GM23248 (cell line): ENCODE results near the gene ABCC1. TPM values are rescaled to one million over a fixed set of nuclear protein-coding genes. Genes with fewer than 3 reads are reported as not detected.

Source experiments
- DNase-seq: peaks from one replicate; pipeline ENCODE4 v3.0.0-alpha.2; 2015
- H2AFZ ChIP-seq: fragments of 200-600 bp; sonication (generic); 2 replicates; pipeline ENCODE4 v1.6.1; 2016; ENCODE audit warnings: antibody characterized with exemption
- H3F3A ChIP-seq: fragments of 200-600 bp; sonication (generic); 2 replicates; pipeline ENCODE4 v1.6.1; 2016; ENCODE audit warnings: mild to moderate bottlenecking, antibody characterized with exemption, mixed run types; ENCODE audit not compliant: insufficient read depth
- H3K27ac ChIP-seq: fragments of 200-600 bp; sonication (generic); 2 replicates; pipeline ENCODE4 v1.5.1; 2016; ENCODE audit warnings: mild to moderate bottlenecking
- H3K27me3 ChIP-seq: fragments of 200-600 bp; sonication (generic); replicated peaks from 2 replicates; pipeline ENCODE4 v1.6.1; 2016; ENCODE audit warnings: mild to moderate bottlenecking; ENCODE audit not compliant: insufficient read depth
- H3K36me3 ChIP-seq: fragments of 200-600 bp; sonication (generic); 2 replicates; pipeline ENCODE4 v1.6.1; 2016; ENCODE audit warnings: low read depth, mild to moderate bottlenecking
- H3K4me1 ChIP-seq: fragments of 200-600 bp; sonication (generic); 2 replicates; pipeline ENCODE4 v1.6.1; 2016; ENCODE audit warnings: mild to moderate bottlenecking; ENCODE audit not compliant: insufficient read depth
- H3K4me2 ChIP-seq: fragments of 200-600 bp; sonication (generic); one replicate; pipeline ENCODE4 v1.6.1; 2016; ENCODE audit warnings: mild to moderate bottlenecking; ENCODE audit not compliant: unreplicated experiment
- H3K4me3 ChIP-seq: fragments of 200-600 bp; sonication (generic); 2 replicates; pipeline ENCODE4 v1.5.1; 2016; ENCODE audit warnings: mild to moderate bottlenecking
- H3K79me2 ChIP-seq: fragments of 200-600 bp; sonication (generic); 2 replicates; pipeline ENCODE4 v1.6.1; 2016; ENCODE audit warnings: mild to moderate bottlenecking; ENCODE audit not compliant: insufficient read depth
- H3K9ac ChIP-seq: fragments of 200-600 bp; sonication (generic); 2 replicates; pipeline ENCODE4 v1.6.1; 2016; ENCODE audit warnings: mild to moderate bottlenecking
- H3K9me2 ChIP-seq: fragments of 200-600 bp; sonication (generic); 2 replicates; pipeline ENCODE4 v1.6.1; 2016; ENCODE audit warnings: mixed run types, mild to moderate bottlenecking, moderate library complexity; ENCODE audit not compliant: insufficient read depth
- H3K9me3 ChIP-seq: fragments of 200-600 bp; sonication (generic); one replicate; pipeline ENCODE4 v1.6.1; 2017; ENCODE audit warnings: low read depth
- H4K20me1 ChIP-seq: fragments of 200-600 bp; sonication (generic); 2 replicates; pipeline ENCODE4 v1.6.0; 2016; ENCODE audit not compliant: insufficient read depth
- EZH2 ChIP-seq: fragments of 200-600 bp; sonication (generic); IDR thresholded peaks from 2 replicates; pipeline ENCODE4 v1.6.1; 2018; ENCODE audit warnings: antibody characterized with exemption, mild to moderate bottlenecking; ENCODE audit not compliant: insufficient read depth, poor library complexity, severe bottlenecking
- EZH2phosphoT487 ChIP-seq: fragments of 200-600 bp; sonication (generic); IDR thresholded peaks from 2 replicates; pipeline ENCODE4 v1.6.1; 2018; ENCODE audit warnings: antibody characterized with exemption, moderate library complexity, mild to moderate bottlenecking, low read depth; ENCODE audit not compliant: insufficient read depth
- WGBS, 2 experiments: methylation state at CpG; one replicate each; pipeline ENCODE4 v1.1.6; 2015 to 2017; ENCODE audit warnings: low lambda C conversion rate in 2 of 2, low coverage in 1 of 2; ENCODE audit errors: missing lambda C conversion rate in 2 of 2; 5-methylcytosine and 5-hydroxymethylcytosine counted together
- in situ Hi-C: fragments of 300-500 bp; cut with MboI; formaldehyde crosslinking; loops from 2 replicates; pipeline ENCODE4 v1.15.0; 2020
- polyA plus RNA-seq: library from polyadenylated mRNA; unstranded; fragments of >200 nt; fragmentation: Nextera tagmentation; extraction: Ambion mirVana; gene quantifications from 2 replicates; pipeline ENCODE4 v1.2.1, GENCODE V29; 2016
- total RNA-seq: library from RNA; depleted of rRNA; stranded (reverse); fragments of >200 nt; shearing (Covaris generic); gene quantifications from 2 replicates; pipeline ENCODE4 v1.2.3, GENCODE V29; 2014

The ABCC1 gene
- total and polyA plus RNA-seq, 2 experiments from 2014 or later = 16.2 to 25.5 TPM

DNA sequence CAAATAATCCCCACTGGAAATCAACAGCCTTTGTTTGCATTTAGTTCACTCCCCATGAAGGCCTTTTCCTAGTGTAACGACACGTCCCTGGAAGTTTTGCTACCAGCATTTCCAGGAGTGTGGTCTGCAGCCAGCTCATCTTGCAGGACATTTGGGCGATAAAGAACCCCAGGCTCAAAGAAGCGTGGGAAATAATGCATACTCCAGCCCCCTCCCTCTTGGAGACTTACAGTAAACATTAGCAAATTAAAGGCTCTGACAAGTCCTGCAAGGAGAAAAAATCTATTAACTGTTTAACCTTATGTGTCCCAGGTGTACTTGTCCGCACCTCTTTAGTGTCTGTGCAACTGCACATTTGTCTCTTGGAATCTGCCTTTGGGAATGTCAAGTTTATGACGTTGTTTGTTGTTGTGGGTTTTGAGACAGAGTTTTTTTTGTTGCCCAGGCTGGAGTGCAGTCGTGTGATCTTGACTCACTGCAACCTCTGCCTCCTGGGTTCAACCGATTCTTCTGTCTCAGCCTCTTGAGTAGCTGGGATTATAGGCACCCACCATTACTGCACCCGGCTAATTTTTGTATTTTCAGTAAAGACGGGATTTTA, 131.1 kb downstream of the ABCC1 start:
- no peaks in the 10 kb centered on the region for H3K9me2 ChIP-seq
- no peak overlapping the region for H3K4me3 ChIP-seq
- TF ChIP-seq EZH2phosphoT487 = no peak
- TF ChIP-seq EZH2 = no peak
- in situ Hi-C loops = no loop called here
- WGBS, 2 experiments = 96 to 97% methylated on average over 10 of the region's 10 CpGs
- H3F3A ChIP-seq = 0 out of 2 replicates have a peak, but pooled peaks cover under 1% of the 10 kb centered on the region
- H3K79me2 ChIP-seq = 0 out of 2 replicates have a peak, but pooled peaks cover 10% of the 10 kb centered on the region
- no peak for DNase-seq
- no peak overlapping the region for H3K27ac ChIP-seq
- H2AFZ ChIP-seq = no peak overlapping the region
- H3K36me3 ChIP-seq = peaks cover 71% of the 10 kb centered on the region
- H3K27me3 ChIP-seq = no peaks in the 10 kb centered on the region
- H3K9ac ChIP-seq = no peak overlapping the region
- H4K20me1 ChIP-seq = no peaks in the 10 kb centered on the region
- no peaks in the 10 kb centered on the region for H3K4me1 ChIP-seq
- no peak overlapping the region for H3K4me2 ChIP-seq
- no peaks in the 10 kb centered on the region for H3K9me3 ChIP-seq

DNA sequence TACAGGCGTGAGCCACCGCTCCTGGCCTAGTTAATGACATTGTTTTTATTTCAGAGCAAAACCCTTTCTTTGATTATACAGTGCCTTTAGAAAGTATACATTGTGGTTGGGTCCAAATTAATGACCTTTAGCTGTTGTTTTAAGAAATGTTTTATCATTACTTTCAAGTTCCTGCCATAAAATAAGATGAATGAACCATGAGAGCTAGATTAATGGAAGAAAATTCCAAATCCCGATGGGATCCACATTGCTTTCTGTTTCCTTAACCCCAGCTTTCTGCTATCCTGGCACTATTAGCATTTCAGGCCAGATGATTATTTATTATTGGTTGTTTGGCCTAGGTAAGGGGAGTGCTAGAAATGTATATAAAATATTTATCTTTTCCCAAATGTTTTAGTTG, 131.7 kb downstream of the ABCC1 start:
- in situ Hi-C loops = no loop called here
- no peak for TF ChIP-seq EZH2
- TF ChIP-seq EZH2phosphoT487 = no peak
- no peak overlapping the region for H2AFZ ChIP-seq
- H3K4me1 ChIP-seq = no peaks in the 10 kb centered on the region
- WGBS, 2 experiments = 96 to 98% methylated on average over 3 of the region's 3 CpGs
- H3K36me3 ChIP-seq = peaks cover 68% of the 10 kb centered on the region
- H3K79me2 ChIP-seq = peaks cover 10% of the 10 kb centered on the region; the same call in 1 of the 2 replicates
- H4K20me1 ChIP-seq = no peaks in the 10 kb centered on the region
- no peak overlapping the region for H3K4me3 ChIP-seq
- H3F3A ChIP-seq = no peaks in the 10 kb centered on the region
- H3K9me3 ChIP-seq = no peaks in the 10 kb centered on the region
- H3K27me3 ChIP-seq = no peaks in the 10 kb centered on the region
- no peak overlapping the region for H3K4me2 ChIP-seq
- no peak overlapping the region for H3K27ac ChIP-seq
- no peaks in the 10 kb centered on the region for H3K9me2 ChIP-seq
- no peak overlapping the region for H3K9ac ChIP-seq
- no peak for DNase-seq

DNA sequence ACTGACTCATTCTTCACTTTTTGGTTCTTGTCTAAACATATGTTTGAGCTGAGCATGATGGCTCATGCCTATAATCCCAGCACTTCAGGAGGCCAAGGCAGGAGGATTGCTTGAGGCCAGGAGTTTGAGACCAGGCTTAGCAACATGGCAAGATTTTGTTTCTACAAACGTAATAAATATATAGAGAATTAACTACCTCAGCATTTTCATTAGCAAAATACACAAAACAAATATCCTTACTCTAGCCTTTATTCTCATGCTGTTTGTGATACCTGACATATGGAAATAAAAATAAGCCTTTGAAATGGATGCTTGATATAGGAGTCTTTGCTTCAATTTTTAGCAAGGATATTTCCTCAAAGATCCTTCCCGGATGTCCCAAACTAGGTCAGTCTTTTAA, 132.8 kb downstream of the ABCC1 start:
- H4K20me1 ChIP-seq = no peaks in the 10 kb centered on the region
- H3K4me1 ChIP-seq = no peaks in the 10 kb centered on the region
- in situ Hi-C loops = no loop called here
- H3K9me2 ChIP-seq = no peaks in the 10 kb centered on the region
- no peaks in the 10 kb centered on the region for H3K27me3 ChIP-seq
- H3K36me3 ChIP-seq = peaks cover 58% of the 10 kb centered on the region
- no peak overlapping the region for H3K27ac ChIP-seq
- H2AFZ ChIP-seq = no peak overlapping the region
- TF ChIP-seq EZH2 (no peak), EZH2phosphoT487 (no peak)
- H3K9me3 ChIP-seq = no peaks in the 10 kb centered on the region
- WGBS, 2 experiments = 97% methylated on average over 2 of the region's 2 CpGs
- no peak for DNase-seq
- H3F3A ChIP-seq = no peaks in the 10 kb centered on the region
- no peak overlapping the region for H3K4me3 ChIP-seq
- no peak overlapping the region for H3K4me2 ChIP-seq
- no peak overlapping the region for H3K9ac ChIP-seq
- H3K79me2 ChIP-seq = peaks cover 10% of the 10 kb centered on the region; the same call in 1 of the 2 replicates

DNA sequence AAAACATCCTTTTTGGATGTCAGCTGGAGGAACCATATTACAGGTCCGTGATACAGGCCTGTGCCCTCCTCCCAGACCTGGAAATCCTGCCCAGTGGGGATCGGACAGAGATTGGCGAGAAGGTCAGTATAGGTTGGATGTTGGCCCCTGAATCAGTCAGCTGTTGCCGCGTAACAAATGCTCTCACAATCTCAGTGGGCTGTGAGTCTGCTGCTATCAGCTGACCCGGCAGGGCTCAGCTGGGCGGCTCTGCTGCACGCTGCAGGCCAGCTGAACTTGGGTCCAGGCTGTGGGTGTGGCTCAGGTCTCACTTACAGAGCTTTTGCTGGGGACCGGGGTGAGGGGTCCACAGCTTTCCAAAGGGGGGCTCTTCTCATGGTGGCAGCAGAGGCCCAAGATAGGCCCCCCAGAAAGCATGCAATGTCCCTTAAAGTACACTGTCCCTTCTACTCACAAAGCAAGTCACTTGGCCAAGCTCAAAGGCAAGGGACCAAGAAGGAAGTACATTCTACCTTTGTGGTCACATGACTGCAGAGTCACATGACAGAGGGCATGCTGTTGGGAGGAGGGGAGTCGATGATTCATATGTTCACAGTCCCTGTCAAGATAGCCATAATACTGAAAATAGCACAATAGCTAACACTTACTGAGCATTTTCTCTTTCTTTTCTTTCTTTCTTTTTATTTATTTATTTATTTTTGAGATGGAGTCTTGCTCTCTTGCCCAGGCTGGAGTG, 134.2 kb downstream of the ABCC1 start:
- no peaks in the 10 kb centered on the region for H3K9me2 ChIP-seq
- DNase-seq = peak; percentile 9
- WGBS, 2 experiments = 96 to 98% methylated on average over 10 of the region's 10 CpGs
- no peak overlapping the region for H2AFZ ChIP-seq
- H3K27ac ChIP-seq = no peak overlapping the region
- peaks cover 10% of the 10 kb centered on the region; the same call in 1 of the 2 replicates for H3K79me2 ChIP-seq
- in situ Hi-C loops = no loop called here
- H3K27me3 ChIP-seq = no peaks in the 10 kb centered on the region
- no peak overlapping the region for H3K4me3 ChIP-seq
- H4K20me1 ChIP-seq = no peaks in the 10 kb centered on the region
- H3K9ac ChIP-seq = no peak overlapping the region
- TF ChIP-seq EZH2phosphoT487 (no peak), EZH2 (no peak)
- H3K36me3 ChIP-seq = peaks cover 66% of the 10 kb centered on the region
- no peak overlapping the region for H3K4me2 ChIP-seq
- no peaks in the 10 kb centered on the region for H3K9me3 ChIP-seq
- no peaks in the 10 kb centered on the region for H3F3A ChIP-seq
- no peaks in the 10 kb centered on the region for H3K4me1 ChIP-seq
